ENCODE measurements around the gene CFTR.
A peak's percentile ranks its signal among the peaks of the same experiment; 100 is the strongest.

The CFTR gene

GRCh38 chr7:117588352-117588794, 108.5 kb downstream of the CFTR start:
- TF ChIP-seq CTCF (IDR thresholded peaks at IDR 0.05; ENCODE audit: low read depth, low read length) = no peak
- in situ Hi-C loops (cut with HindIII; ENCODE audit: low sequenced_read_pairs) = no loop called here
- no peak overlapping the region for H3K4me3 ChIP-seq (ENCODE audit: low read depth, low read length)
- peak; percentile 45 for DNase-seq (ENCODE audit: low read depth, low spot score)

- in situ Hi-C loops (cut with HindIII; ENCODE audit: low sequenced_read_pairs) = no loop called here
- no peak overlapping the region for H3K4me3 ChIP-seq (ENCODE audit: low read depth, low read length)
- no peak for TF ChIP-seq CTCF (IDR thresholded peaks at IDR 0.05; ENCODE audit: low read depth, low read length)
- DNase-seq (ENCODE audit: low read depth, low spot score) = no peak
These were observed 110.4 kb downstream of the CFTR start for GRCh38 chr7:117590191-117590590.

GRCh38 chr7:117592011-117592635, 112.3 kb downstream of the CFTR start:
- H3K4me3 ChIP-seq (ENCODE audit: low read depth, low read length) = no peak overlapping the region
- DNase-seq (ENCODE audit: low read depth, low spot score) = no peak
- in situ Hi-C loops (cut with HindIII; ENCODE audit: low sequenced_read_pairs) = no loop called here
- no peak for TF ChIP-seq CTCF (IDR thresholded peaks at IDR 0.05; ENCODE audit: low read depth, low read length)

GRCh38 chr7:117596134-117596533, 116.3 kb downstream of the CFTR start:
- DNase-seq (ENCODE audit: low read depth, low spot score) = no peak
- H3K4me3 ChIP-seq (ENCODE audit: low read depth, low read length) = no peak overlapping the region
- in situ Hi-C loops (cut with HindIII; ENCODE audit: low sequenced_read_pairs) = no loop called here
- no peak for TF ChIP-seq CTCF (IDR thresholded peaks at IDR 0.05; ENCODE audit: low read depth, low read length)

GRCh38 chr7:117597755-117598154, 117.9 kb downstream of the CFTR start:
- in situ Hi-C loops (cut with HindIII; ENCODE audit: low sequenced_read_pairs) = no loop called here

GRCh38 chr7:117600911-117601310, 121.1 kb downstream of the CFTR start:
- H3K4me3 ChIP-seq (ENCODE audit: low read depth, low read length) = no peak overlapping the region
- in situ Hi-C loops (cut with HindIII; ENCODE audit: low sequenced_read_pairs) = no loop called here
- DNase-seq (ENCODE audit: low read depth, low spot score) = no peak
- no peak for TF ChIP-seq CTCF (IDR thresholded peaks at IDR 0.05; ENCODE audit: low read depth, low read length)

More at GRCh38 chr7:117597755-117598154, 117.9 kb downstream of the CFTR start:
- TF ChIP-seq CTCF (IDR thresholded peaks at IDR 0.05; ENCODE audit: low read depth, low read length) = no peak
- DNase-seq (ENCODE audit: low read depth, low spot score) = no peak
- no peak overlapping the region for H3K4me3 ChIP-seq (ENCODE audit: low read depth, low read length)
